Vagina (tissue), 2 donors: ENCODE results near the gene CDH15. TPM values are rescaled to one million over a fixed set of nuclear protein-coding genes. Genes with fewer than 3 reads are reported as not detected.
"Not testable (repeated sequence)": the region's sequence is repeated elsewhere in the genome, so short reads cannot be mapped to it uniquely, and the experiment has no call there.

Experiments used
- DNase-seq, 2 donors: peaks; one replicate each; pipeline ENCODE4 v3.0.0-alpha.2; 2017; ENCODE audit errors: extremely low spot score in 2 of 2
- H3K27ac ChIP-seq: fragments of 200-600 bp; sonication (generic); one replicate; pipeline ENCODE4 v1.5.1; 2019
- H3K27me3 ChIP-seq: fragments of 200-600 bp; sonication (generic); one replicate; pipeline ENCODE4 v1.5.1; 2019
- H3K36me3 ChIP-seq, 2 donors: fragments of 200-600 bp; sonication (generic); one replicate each; pipeline ENCODE4 v1.5.1; 2017 to 2019
- H3K4me1 ChIP-seq: fragments of 200-600 bp; sonication (generic); one replicate; pipeline ENCODE4 v1.5.1; 2019
- H3K4me3 ChIP-seq, 2 donors: fragments of 200-600 bp; sonication (generic); 1 replicate in 1 of 2; 2 replicates in 1 of 2; pipeline ENCODE4 v1.5.1; 2016 to 2019
- H3K9me3 ChIP-seq: fragments of 200-600 bp; sonication (generic); one replicate; pipeline ENCODE4 v1.5.1; 2019
- POLR2A ChIP-seq, 2 donors: fragments of 450-650 bp; IDR thresholded peaks; one replicate each; pipeline ENCODE4 v1.6.1; 2017; ENCODE audit warnings: antibody characterized with exemption in 2 of 2, mild to moderate bottlenecking in 2 of 2, moderate library complexity in 2 of 2
- POLR2AphosphoS5 ChIP-seq, 2 donors: sonication (generic); formaldehyde crosslinking; IDR thresholded peaks; one replicate each; pipeline ENCODE4 v1.9.0; 2017; ENCODE audit warnings: antibody characterized with exemption in 2 of 2, mild to moderate bottlenecking in 2 of 2, low read depth in 1 of 2; ENCODE audit not compliant: insufficient read depth in 1 of 2
- intact Hi-C: fragments of 100-400 bp; cut with DNase I; formaldehyde crosslinking; loops from one replicate; pipeline ENCODE4 v1.15.1; 2023
- total RNA-seq: library from RNA; depleted of rRNA; stranded (reverse); fragments of >200 nt; gene quantifications from one replicate; pipeline ENCODE4 v1.2.3, GENCODE V29; 2016
- TF ChIP-seq, protein P1 (sequence below), 3 experiments: fragments of 450-650 bp in 2 of 3; fragments of 200-600 bp in 1 of 3; sonication (generic) in 1 of 3; IDR thresholded peaks; one replicate each; pipeline ENCODE4 v1.5.1; 2017 to 2019; ENCODE audit warnings: antibody characterized with exemption in 3 of 3, mild to moderate bottlenecking in 2 of 3, moderate library complexity in 2 of 3

CDH15 gene
- total RNA-seq, 1 donor from 2014 or later, result not detected

DNA sequence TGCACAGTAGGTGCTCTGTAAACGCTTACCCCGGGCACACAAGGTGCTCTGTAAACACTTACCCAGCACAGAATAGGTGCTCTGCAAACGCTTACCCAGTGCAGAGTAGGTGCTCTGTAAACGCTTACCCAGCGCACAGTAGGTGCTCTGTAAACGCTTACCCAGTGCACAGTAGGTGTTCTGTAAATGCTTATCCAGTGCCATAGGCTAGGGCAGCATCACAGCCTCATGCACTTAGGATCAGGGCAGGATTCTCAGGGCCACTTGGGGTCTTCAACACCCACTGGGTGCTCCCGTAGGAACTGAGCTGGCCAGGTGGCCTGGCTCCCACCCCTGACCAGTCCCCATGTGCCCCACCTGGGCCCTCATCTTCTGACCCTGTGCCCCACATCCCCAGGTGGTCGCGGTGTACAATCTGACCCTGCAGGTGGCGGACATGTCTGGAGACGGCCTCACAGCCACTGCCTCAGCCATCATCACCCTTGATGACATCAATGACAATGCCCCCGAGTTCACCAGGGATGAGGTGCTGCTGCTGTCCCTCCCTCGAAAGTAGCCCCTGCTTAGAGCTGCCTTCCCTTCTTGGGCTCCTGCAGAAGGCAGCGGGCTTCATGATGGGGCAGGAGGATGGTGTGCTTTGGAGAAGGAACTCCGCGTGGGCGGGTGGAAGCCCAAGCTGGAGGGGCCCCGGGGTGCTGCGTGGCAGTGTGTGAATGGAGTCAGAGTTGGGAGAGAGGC is 15.7 kb downstream of the CDH15 start:
- TF ChIP-seq POLR2A (IDR thresholded peaks at IDR 0.05) (no peak), POLR2AphosphoS5 (IDR thresholded peaks at IDR 0.05; ENCODE audit: insufficient read depth in 1 of 2, low read depth in 1 of 2) (no peak)
- TF ChIP-seq, protein P1, sequence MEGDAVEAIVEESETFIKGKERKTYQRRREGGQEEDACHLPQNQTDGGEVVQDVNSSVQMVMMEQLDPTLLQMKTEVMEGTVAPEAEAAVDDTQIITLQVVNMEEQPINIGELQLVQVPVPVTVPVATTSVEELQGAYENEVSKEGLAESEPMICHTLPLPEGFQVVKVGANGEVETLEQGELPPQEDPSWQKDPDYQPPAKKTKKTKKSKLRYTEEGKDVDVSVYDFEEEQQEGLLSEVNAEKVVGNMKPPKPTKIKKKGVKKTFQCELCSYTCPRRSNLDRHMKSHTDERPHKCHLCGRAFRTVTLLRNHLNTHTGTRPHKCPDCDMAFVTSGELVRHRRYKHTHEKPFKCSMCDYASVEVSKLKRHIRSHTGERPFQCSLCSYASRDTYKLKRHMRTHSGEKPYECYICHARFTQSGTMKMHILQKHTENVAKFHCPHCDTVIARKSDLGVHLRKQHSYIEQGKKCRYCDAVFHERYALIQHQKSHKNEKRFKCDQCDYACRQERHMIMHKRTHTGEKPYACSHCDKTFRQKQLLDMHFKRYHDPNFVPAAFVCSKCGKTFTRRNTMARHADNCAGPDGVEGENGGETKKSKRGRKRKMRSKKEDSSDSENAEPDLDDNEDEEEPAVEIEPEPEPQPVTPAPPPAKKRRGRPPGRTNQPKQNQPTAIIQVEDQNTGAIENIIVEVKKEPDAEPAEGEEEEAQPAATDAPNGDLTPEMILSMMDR (IDR thresholded peaks at IDR 0.05), result no peak
- H3K4me3 ChIP-seq, result no peak overlapping the region
- peaks cover 6% of the 10 kb centered on the region for H3K4me1 ChIP-seq
- no peaks in the 10 kb centered on the region for H3K27me3 ChIP-seq
- intact Hi-C loops, result no loop called here
- H3K9me3 ChIP-seq, result no peaks in the 10 kb centered on the region
- no peak overlapping the region for H3K27ac ChIP-seq
- no peak for DNase-seq
- H3K36me3 ChIP-seq, result no peaks in the 10 kb centered on the region

DNA sequence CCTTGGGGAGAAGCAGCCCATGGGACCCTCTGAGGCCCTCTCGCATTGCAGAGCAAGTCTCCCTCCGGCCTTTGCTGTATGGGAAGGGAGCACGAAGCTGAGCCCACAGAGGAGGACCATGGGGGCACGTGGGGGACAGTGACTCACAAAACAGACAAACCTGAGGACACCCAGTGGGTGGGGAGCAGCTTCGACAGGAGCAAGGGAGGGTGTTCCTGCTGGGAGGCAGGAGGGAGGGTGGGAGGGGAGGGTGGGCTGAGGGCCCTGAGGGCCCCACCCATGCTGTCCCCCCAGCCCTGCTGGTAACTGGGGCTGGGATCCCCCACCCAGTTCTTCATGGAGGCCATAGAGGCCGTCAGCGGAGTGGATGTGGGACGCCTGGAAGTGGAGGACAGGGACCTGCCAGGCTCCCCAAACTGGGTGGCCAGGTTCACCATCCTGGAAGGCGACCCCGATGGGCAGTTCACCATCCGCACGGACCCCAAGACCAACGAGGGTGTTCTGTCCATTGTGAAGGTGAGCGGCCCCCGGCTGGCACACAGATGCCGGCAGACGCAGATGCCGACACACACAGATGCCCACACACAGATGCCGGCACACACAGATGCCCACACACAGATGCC is 16.3 kb downstream of the CDH15 start:
- Histone ChIP-seq H3K27me3 (no peaks in the 10 kb centered on the region), H3K27ac (no peak overlapping the region), H3K4me1 (peaks cover 10% of the 10 kb centered on the region), H3K36me3 (no peaks in the 10 kb centered on the region), H3K9me3 (no peaks in the 10 kb centered on the region), H3K4me3 (no peak overlapping the region)
- intact Hi-C loops, result no loop called here
- DNase-seq, result no peak
- TF ChIP-seq POLR2AphosphoS5 (IDR thresholded peaks at IDR 0.05; ENCODE audit: insufficient read depth in 1 of 2, low read depth in 1 of 2), result no peak
- no peak for TF ChIP-seq POLR2A (IDR thresholded peaks at IDR 0.05)
- TF ChIP-seq, protein P1 (IDR thresholded peaks at IDR 0.05), result no peak

DNA sequence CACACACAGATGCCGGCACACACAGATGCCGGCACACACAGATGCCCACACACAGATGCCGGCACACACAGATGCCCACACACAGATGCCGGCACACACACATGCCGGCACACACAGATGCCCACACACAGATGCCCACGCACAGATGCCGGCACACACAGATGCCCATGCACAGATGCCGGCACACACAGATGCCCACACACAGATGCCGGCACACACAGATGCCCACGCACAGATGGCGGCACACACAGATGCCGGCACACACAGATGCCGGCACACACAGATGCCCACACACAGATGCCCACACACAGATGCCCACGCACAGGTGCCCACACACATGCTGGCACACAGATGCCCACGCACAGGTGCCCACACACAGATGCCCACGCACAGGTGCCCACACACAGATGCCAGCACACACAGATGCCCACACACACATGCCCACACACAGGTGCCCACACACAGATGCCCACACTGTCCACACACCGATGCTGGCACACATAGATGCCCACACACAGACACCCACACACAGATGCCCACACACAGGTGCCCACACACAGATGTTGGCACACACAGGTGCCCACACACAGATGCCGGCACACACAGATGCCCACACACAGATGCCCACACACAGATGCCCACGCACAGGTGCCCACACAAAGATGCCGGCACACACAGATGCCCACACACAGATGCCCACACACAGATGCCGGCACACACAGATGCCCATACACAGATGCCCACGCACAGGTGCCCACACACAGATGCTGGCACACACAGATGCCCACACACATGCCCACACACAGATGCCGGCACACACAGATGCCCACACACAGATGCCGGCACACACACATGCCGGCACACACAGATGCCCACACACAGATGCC is 17.2 kb downstream of the CDH15 start:
- H3K4me3 ChIP-seq, H3K27ac ChIP-seq, H3K4me1 ChIP-seq, H3K27me3 ChIP-seq, H3K36me3 ChIP-seq, intact Hi-C loops, H3K9me3 ChIP-seq, DNase-seq: not testable (repeated sequence)

DNA sequence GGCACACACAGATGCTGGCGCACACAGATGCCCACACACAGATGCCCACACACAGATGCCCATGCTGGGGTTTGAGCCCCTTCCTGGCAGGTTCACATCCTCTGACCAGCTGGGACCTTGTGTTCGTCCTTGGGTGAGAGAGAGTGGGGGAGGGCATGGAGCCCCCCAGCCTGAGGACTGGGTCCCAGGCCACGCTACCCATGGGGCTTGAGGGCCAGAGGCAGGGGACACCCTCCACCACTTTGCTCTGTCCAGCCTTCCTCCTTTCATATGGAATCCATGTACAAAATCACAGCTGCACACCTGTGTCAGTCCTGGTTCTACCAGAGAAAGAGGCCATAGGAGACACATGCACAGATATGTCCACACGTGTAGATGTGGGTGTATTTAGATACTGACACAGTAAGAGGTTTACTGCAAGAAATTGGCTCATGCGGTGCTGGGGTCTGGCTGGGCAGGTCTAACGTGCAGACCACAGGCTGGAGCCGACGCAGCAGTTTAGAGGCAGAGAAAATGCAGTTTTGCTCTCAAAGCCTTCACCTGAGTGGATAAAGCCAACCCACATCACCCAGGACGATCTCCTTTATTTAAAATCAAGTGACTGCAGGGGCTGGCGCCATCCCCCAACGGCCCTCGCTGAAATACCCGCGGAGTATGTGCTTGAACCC is 17.9 kb downstream of the CDH15 start:
- no peak for DNase-seq

DNA sequence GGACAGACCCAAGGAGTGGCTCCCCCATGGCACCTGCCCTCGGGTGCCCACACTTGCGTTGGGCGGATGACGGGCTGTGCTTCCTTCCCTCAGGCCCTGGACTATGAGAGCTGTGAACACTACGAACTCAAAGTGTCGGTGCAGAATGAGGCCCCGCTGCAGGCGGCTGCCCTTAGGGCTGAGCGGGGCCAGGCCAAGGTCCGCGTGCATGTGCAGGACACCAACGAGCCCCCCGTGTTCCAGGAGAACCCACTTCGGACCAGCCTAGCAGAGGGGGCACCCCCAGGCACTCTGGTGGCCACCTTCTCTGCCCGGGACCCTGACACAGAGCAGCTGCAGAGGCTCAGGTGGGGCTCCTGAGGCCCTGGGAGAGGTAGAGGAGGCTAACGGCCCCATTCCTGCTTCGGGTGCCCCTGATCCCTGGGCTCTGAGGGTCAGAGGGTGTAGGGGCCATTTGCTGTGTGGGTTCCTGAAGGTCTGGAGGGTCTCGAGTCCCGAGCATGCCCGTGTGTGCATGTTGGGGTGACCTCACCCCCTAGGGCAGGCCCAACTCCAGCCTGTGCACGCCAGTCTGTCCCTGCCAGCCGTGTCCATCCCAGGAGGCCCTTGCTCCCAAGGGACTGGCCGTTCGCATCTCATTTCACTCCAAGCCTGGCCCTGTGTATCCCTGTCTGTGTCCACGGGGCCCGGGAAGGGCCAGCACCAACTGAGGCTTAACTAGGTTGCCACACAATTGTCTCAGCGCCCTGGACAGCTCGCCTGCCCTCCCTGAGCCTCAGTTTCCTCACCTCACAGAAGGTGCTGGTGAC is 18.8 kb downstream of the CDH15 start:
- Histone ChIP-seq H3K36me3 (no peaks in the 10 kb centered on the region), H3K4me3 (no peak overlapping the region), H3K4me1 (peaks cover 10% of the 10 kb centered on the region), H3K9me3 (no peaks in the 10 kb centered on the region), H3K27ac (no peak overlapping the region), H3K27me3 (no peaks in the 10 kb centered on the region)
- TF ChIP-seq POLR2A (IDR thresholded peaks at IDR 0.05), result no peak
- no peak for TF ChIP-seq POLR2AphosphoS5 (IDR thresholded peaks at IDR 0.05; ENCODE audit: insufficient read depth in 1 of 2, low read depth in 1 of 2)
- TF ChIP-seq, protein P1 (IDR thresholded peaks at IDR 0.05), result no peak
- no peak for DNase-seq
- intact Hi-C loops, result no loop called here

More for the DNA sequence above, 17.9 kb downstream of the CDH15 start:
- no peak overlapping the region for H3K27ac ChIP-seq
- no peaks in the 10 kb centered on the region for H3K36me3 ChIP-seq
- peaks cover 10% of the 10 kb centered on the region for H3K4me1 ChIP-seq
- intact Hi-C loops, result no loop called here
- H3K4me3 ChIP-seq, result no peak overlapping the region
- no peaks in the 10 kb centered on the region for H3K27me3 ChIP-seq
- TF ChIP-seq POLR2AphosphoS5 (IDR thresholded peaks at IDR 0.05; ENCODE audit: insufficient read depth in 1 of 2, low read depth in 1 of 2), result no peak
- no peaks in the 10 kb centered on the region for H3K9me3 ChIP-seq
